ENCODE data around the gene BRSK2.
"Not testable (repeated sequence)": the region's sequence is repeated elsewhere in the genome, so short reads cannot be mapped to it uniquely, and the experiment has no call there.

Gene BRSK2

DNA sequence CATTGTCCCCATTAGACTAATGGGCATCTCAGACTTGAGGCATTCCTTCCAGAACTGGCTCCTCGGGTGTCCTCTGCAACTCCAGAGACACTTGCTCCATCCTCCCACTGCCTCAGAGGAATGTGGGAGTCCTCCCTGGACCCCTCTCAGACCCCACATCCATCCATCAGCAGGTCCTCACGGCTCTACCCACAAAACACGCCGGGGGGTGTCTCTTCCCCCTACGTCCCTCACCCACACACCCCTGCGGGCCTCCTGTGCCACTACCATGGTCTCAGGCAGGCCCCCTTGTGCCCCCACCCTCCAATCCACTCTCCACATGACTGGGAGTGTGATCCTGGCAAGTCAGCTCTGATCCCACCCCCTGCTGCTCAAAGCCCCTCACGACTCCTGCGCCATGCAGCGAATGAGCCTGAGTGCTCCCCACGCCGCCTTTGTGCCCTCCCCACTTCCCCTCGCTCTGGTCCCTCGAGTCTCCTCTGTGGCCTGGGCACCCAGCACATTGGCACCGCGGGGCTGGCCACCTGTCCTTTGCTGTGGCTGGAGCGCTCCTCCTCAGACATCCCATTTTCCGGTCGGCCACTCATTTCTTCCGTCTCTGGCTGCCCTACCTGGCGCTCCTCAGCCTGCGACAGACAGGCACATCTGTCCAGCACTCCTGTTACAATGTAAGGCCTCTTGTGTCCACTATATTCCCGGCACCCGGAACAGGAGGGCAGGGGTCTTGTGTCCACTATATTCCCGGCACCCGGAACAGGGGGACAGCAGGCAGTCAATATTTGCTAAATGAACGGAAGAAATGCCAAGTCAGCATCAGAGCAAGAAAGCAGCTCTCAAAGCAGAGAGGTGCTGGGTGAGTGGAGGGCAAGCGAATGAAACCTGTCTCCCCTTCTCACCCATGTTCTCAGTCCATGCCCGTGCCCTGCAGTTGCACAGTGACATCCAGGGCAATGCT is 111.0 kb downstream of the BRSK2 start:
- DNase-seq (ENCODE audit: low spot score), result no peak

DNA sequence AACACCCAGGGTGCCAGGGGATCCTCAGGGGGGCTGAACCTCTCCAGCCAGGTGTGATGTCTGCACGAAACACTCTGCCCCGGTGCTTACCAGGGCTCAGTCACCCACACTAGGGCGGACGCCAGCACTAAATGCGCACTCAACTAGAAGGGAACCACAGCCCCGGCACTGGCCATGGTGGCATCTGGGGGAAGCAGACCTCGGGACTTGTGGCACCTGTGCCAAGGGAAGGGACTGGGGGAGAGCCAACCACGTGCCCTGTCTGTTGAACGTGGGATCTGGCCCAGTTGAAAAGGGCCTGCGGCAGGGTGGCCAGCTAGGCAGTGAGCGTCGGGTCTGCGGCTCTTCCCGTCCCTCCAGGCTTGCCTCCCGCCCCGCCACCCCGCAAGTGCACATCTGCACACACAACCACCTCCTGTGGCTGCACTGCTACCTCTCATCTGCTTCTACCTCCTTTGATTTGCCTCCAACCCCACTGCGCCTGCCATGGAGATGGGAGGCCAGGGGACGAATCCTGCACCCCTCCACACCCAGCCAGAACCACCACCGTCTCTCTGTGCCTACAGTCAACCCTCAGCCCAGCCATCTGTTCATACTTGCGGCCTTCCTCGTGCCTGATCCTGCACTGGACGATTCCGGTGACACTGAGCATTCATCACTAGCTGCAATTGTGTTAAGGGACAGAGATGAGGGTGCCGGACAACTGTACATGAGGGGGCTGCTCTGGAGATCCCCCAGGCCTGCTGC is 111.9 kb downstream of the BRSK2 start:
- no peak for DNase-seq (ENCODE audit: low spot score)

DNA sequence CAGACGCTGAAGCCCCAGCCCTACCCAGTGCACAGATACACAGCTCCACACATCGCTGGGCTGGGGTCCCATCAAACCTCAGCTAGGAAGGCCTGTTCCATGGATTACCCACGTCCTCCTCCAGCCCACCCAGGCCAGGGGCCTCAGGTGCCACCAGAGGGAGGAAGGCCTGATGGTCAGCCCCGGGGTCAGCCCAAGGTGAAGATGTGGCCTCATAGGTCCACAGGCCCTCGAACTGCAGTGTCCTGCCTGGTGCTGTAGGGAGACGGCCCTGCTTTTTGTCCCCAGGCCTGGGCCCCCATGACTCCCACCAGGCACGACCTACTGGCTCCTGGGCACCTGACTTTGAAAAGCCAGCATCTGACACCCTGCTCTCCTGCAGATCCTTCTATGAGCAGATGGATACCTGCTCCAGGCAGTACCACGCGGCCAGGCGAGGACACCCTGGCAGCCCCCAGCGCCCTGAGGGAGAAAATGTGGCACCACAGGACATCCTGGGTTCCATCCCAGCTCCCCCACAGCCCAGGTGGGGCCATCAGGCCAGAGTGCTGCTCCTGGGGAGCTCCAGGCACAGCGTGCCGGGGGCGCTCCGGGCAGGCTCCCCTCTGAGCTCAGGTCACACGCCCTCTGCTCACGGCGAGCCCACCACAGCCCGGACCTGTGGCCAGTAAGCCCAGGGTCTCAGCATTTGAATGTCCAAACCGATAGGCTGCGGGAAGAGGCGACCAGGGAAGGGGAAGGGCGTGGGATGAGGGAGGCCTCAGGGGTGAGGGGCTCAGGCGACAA is 112.6 kb downstream of the BRSK2 start:
- no peak for DNase-seq (ENCODE audit: low spot score)

DNA sequence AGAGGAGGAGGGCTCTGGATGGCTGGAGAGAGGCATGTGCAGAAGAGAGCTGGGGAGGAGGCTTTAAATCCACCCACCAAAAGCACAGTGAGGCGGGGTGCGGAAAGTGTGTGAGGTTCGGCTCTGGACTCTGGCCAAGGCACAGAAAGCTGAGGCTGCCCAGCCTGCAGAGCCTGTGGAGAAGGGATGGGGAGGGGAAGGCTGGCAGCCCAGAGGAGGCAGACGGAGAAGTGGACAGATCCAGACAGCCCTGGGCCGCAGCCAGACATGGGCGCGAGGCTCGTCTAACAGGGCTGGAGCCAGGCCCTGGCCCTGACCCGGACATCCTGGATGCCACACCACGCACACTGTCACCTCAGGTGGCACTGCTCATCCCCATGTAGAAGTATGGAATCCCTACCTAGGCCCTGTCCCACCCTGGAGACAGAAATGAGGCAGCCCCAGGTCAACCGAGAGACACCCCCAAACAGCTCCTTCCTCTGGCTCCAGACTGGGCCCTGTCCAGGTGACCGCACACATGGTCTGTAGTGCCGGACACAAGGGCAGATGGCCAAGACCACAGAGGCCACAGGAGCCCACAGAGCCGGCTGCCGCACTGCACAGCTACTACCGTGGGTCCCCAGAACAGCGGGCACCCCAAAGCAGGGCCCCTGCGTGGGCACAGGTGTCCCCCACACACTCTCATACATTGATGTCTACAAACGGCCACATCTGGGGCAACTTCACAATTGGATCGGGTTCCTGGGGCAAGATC is 113.4 kb downstream of the BRSK2 start:
- DNase-seq (ENCODE audit: low spot score), result no peak

DNA sequence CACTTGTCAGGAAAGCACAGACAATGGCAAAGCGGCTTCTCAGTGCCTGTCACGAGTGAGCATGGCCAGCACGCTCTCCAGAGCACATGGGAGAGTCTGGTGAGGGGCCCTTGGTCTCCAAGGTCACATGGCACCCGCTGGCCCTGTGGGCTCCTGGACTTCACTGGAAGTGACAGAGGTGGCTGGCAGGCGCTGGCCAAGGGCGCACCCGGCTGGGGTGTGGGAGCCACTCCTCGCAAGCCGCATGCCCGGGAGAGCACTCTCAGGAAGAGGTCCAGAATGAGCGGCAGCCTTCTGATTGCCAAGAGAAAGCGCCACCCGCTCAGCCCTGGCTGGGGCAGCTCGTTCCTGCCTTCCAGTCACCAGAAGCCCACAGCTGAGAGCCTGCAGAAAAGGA is 114.0 kb downstream of the BRSK2 start:
- no peak for DNase-seq (ENCODE audit: low spot score)

DNA sequence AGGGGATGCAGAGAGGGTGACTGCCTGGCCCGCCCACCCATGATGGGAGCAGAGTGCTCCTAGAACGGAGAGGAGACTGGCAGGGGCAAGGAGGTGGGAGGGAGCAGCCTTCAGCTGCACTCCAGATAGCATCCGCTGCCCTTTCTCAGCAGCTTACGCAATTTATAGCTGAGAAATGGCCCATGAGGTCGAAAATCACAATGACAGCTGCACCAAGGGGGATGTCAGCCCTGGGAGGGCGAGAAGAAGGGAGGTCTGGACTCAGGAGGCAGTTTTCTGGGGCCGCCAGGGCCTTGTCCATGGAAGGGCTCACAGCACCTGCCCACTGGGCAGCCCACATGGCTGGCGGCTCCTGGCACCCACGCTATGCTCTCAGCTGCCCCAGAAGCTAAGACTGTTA is 114.4 kb downstream of the BRSK2 start:
- DNase-seq (ENCODE audit: low spot score), result no peak

DNA sequence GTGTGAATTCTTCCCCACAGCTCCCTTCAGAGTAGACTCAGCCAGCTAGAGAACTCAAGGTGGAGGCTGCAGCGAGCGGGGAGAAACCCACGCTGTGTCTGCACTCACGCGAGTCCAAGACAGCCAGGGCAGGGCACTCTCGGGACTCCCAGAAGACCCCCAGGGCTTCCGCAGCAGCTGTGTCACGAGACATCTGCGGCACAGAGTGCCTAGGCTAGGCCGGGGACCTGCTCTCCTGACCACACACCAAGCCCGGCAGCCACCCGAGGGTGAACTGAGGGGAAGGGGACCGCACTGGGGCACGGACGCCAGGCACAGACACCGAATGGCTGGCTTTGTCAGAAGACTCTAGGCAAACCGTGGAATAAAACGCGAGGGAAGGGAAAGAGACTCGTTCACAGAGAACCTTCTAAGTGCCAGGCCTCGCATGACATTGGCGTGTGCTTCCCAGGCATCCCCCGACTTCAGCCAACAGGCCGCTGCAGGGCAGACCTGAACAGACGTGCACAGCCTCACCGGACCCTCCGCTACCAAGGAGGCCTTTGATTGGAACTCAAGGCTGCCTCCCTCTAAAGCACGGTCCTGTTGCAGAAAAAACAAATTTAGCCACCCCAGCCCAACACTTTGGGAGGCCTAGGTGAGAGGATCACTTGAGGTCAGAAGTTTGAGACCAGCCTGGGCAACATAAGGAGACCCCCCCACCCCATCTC is 115.0 kb downstream of the BRSK2 start:
- DNase-seq (ENCODE audit: low spot score), result no peak

DNA sequence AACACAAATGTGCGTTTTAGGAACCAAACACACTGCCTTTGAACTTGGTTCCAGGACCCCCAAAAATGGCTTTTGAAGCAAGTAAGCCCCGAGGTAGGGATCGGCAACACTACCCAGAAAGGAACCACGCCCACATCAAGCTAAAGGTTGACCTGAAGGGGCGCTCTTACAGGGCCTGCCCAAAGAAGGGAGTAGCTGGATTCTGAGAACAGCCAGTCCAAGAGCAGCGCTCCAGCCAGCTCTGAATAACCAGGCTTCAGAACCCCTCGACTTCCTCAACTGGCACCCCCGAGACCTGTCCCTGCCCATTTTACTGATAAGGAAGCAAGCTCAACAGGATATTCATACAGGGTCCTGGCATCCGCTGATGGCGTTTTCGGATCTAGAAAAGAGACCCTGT is 115.7 kb downstream of the BRSK2 start:
- DNase-seq (ENCODE audit: low spot score), result peak; percentile 11

DNA sequence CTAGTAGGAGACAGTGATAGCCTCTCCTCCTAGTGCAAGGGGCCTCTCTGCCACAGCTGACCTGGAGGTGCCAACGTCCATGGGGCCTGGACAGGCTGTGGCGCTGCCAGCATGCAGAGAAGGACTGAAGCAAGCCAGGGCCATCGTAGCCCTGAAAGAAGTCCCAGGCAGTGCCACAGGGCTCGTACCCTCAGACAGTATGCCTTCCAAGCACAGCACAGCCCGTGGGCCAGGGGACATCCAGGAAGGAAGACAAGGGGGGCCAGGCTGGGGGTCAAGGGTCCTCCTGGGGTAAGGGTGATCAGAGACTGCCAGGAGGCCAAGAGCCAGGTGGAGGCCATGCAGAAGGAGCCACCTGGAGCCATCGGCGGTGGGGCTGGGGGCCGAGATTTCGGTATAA is 117.2 kb downstream of the BRSK2 start:
- no peak for DNase-seq (ENCODE audit: low spot score)

DNA sequence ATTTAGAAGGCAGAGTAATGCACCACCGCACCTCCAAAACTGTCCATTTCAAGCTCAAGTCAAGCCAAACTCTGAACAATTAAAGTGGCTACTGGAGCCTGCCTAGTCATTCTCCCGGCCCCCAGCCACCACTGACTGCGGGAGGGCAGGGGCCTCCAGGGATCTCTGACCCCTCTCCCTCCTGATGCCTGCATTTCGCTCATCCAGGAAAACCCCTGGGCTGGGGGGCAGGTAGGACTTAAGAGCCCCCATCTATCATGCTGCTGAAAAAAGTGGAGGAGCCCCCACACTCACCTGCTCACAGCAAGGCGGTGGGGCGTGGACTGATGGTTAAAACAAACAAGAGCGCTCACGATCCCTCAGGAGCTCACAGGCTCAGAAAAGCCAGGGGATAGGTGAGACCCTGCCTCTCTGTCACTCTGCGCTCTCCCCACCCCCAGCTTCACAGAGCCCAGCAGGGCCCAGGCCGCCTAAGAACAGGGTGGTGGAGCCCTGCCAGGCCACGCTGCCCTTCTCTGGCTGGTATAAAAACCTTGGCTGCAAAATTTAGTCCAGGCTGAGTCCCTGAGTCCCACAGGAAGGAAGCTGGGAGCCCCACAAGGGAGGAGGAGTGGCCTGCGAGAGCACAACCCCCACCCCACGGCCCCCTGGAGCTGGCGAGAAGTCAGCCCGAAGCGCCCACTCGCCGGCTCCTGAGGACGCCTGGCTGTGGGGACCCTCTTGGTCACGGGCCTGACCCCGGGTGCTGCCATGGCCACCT is 117.8 kb downstream of the BRSK2 start:
- no peak for DNase-seq (ENCODE audit: low spot score)

DNA sequence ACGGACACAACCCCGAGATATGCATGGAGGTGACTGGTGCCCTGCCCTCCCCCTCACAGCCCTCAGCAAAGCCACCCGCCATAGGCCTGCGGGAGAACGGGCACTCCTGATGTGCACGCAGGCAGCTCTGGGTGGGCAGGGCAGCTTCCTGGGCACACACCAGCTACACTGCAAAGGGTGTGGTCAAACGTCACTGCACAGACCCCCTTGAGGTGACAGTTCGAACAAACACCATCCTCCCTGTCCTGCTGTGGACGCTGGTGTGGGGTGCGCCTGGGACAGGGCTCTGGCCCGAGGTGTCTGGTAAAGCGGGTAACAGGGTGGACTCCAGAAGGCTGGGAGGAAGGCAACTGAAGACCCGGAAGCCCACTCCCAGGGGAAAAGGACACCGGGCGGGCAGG is 118.8 kb downstream of the BRSK2 start:
- no peak for DNase-seq (ENCODE audit: low spot score)

DNA sequence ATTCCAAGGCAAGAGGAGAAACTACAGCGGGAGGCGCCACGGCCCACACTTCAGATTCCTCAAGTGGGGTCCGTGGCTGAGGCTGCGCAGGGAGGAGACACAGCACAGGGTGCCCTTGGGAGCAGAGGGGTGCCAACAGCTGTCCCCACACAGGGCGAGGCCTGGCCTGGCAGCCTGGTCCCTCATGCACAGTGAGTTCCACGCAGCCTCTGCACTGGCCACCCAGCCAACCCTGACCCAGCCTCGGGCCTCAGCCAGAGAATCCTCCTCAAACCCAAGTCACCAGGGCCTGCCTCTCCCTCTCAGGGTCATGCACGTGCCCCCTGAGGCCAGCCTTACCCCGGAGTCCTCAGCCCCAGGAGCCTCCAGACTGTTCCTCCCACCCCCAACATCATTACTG is 119.3 kb downstream of the BRSK2 start:
- DNase-seq (ENCODE audit: low spot score), result no peak

DNA sequence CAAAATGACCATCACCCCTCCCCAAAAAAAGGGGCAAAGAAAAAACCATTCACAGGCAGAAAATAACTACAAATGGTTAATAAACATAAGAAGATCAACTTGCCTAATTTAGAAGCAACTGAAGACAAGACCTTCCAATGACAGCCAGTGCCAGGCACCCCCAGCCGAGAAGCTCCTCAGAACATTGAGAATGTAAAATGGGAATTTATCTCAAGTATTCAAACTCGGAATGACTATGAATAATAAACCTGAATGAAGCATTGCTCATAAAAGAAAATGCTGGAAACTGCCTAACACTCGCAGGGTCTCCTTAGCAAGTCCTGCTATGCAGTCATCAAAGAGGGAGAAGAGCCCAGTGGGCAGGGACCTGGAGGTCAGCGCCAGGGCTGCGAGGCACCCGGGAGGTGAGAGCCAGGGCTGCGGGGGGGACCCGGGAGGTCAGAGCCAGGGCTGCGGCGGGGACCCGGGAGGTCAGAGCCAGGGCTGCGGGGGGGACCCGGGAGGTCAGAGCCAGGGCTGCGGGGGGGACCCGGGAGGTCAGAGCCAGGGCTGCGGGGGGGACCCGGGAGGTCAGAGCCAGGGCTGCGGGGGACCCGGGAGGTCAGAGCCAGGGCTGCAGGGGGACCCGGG is 120.0 kb downstream of the BRSK2 start:
- no peak for DNase-seq (ENCODE audit: low spot score)

DNA sequence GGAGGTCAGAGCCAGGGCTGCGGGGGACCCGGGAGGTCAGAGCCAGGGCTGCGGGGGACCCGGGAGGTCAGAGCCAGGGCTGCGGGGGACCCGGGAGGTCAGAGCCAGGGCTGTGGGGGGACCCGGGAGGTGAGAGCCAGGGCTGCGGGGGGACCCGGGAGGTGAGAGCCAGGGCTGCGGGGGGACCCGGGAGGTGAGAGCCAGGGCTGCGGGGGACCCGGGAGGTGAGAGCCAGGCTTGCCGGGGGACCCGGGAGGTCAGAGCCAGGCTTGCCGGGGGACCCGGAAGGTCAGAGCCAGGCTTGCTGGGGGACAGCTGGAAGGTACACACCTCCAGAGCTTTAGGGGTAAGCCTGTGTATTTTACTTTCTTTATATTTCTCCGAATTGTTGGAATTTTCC is 120.6 kb downstream of the BRSK2 start:
- DNase-seq (ENCODE audit: low spot score), result not testable (repeated sequence)

DNA sequence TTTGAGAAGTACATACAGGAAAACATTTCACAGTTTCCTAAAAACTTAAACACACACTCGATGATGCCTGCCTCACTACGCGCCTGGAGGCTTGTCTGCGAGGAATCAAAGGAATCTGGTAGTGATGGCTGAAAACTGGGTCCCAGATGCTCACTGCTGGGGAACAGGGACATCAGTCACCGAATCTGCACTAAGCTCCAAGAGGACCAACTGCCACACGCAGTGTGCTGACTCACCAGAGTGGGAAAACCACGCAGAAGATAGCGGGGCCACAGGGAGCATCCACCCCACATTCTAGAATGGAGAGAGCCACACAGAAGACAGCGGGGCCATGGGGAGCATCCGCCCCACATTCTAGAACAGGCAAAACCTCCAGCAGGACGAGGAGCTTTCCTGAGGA is 121.2 kb downstream of the BRSK2 start:
- no peak for DNase-seq (ENCODE audit: low spot score)

DNA sequence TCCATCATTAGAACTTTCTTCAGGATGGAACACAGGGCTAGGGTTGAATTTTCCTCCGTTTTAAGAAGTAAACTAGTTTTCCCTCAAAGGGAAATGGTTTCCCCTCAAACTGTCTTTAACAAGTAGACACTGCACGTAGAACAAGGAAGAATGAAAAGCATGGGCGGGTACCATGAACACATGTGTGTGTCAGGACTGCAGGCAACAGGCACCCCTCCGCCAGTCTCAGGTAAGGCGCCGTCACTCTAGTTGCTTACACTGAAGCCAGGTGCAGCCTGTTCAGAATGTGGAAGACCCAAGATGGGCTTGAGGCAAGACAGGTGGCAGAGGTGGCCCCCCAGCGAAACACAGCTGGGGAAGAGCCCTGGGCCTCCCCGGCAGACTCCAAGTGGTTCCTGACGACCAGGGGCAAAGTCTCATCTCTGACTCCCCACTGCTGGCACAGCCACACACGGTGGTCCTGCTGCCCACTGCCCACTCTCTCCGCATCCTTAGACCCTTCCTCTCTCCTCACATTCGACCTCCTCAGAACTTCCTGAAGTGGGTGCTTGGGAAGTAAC is 122.3 kb downstream of the BRSK2 start:
- DNase-seq (ENCODE audit: low spot score), result no peak
